Endothelial cell (in vitro differentiated cells): Measurements from ENCODE around the gene TMEM100. TPM values are rescaled to one million over a fixed set of nuclear protein-coding genes. Genes with fewer than 3 reads are reported as not detected.

Source experiments
- DNase-seq: peaks from one replicate; pipeline ENCODE4 v3.0.0; 2021; ENCODE audit warnings: low spot score
- H3K27ac Mint-ChIP-seq: one replicate; pipeline ENCODE4 v1.8.0; 2021; ENCODE audit warnings: mixed read lengths, inconsistent platforms; ENCODE audit not compliant: unreplicated experiment
- H3K27me3 Mint-ChIP-seq: one replicate; pipeline ENCODE4 v1.8.0; 2021; ENCODE audit warnings: mild to moderate bottlenecking, moderate library complexity, mixed read lengths, inconsistent platforms; ENCODE audit not compliant: unreplicated experiment
- H3K36me3 Mint-ChIP-seq: one replicate; pipeline ENCODE4 v1.8.0; 2021; ENCODE audit warnings: mild to moderate bottlenecking, low read depth, mixed read lengths, inconsistent platforms; ENCODE audit not compliant: unreplicated experiment
- H3K4me1 Mint-ChIP-seq: one replicate; pipeline ENCODE4 v1.8.0; 2021; ENCODE audit warnings: mild to moderate bottlenecking, mixed read lengths, inconsistent platforms; ENCODE audit not compliant: unreplicated experiment
- H3K4me3 Mint-ChIP-seq: one replicate; pipeline ENCODE4 v1.8.0; 2021; ENCODE audit warnings: mild to moderate bottlenecking, mixed read lengths, inconsistent platforms; ENCODE audit not compliant: unreplicated experiment
- H3K9me3 Mint-ChIP-seq: one replicate; pipeline ENCODE4 v1.8.0; 2021; ENCODE audit warnings: mixed read lengths, inconsistent platforms; ENCODE audit not compliant: unreplicated experiment
- CTCF ChIP-seq: fragments of 200-600 bp; sonication (generic); IDR thresholded peaks from one replicate; pipeline ENCODE4 v1.5.0; 2021; ENCODE audit warnings: antibody characterized with exemption; ENCODE audit not compliant: unreplicated experiment
- total RNA-seq: library from RNA; stranded (reverse); fragmentation: NEBNext Ultra II Directional; extraction: Animal tissue kit (Norgen Biotek cat#: 25700); gene quantifications from one replicate; pipeline ENCODE4 v1.2.1, GENCODE V29; 2021; ENCODE audit not compliant: unreplicated experiment

The TMEM100 gene
- total RNA-seq, 1 donor from 2014 or later, result 29.3 TPM

- Mint-ChIP-seq H3K4me1 (peaks cover 8% of the 10 kb centered on the region), H3K27ac (no peak overlapping the region), H3K4me3 (no peak overlapping the region), H3K27me3 (no peaks in the 10 kb centered on the region), H3K36me3 (no peaks in the 10 kb centered on the region), H3K9me3 (no peaks in the 10 kb centered on the region)
- no peak for DNase-seq
- TF ChIP-seq CTCF, result no peak
Observed at GRCh38 chr17:55691666-55692065, 31.0 kb downstream of the TMEM100 start.

DNA sequence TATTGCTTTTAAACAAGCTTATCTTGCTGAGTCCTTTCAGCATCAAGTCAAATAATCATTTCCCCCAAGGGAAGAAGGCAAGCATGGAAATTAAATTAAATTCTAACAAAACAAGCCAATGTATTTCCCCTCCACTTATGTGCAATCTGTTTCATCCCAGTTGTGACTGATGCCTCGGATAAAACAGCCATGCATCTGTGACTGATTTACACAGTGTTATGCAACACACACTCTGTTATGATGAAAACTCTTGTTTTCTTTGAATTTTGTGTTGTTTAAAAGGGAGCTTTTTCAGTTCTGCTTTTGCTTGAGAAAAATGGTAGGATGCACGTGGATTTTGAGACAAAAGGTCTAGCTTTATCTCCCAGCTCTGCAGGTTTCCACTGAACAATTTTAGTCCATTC is 32.6 kb downstream of the TMEM100 start:
- no peak for TF ChIP-seq CTCF
- peaks cover 4% of the 10 kb centered on the region for H3K4me1 Mint-ChIP-seq
- H3K27me3 Mint-ChIP-seq, result no peaks in the 10 kb centered on the region
- H3K9me3 Mint-ChIP-seq, result no peaks in the 10 kb centered on the region
- H3K4me3 Mint-ChIP-seq, result no peak overlapping the region
- H3K27ac Mint-ChIP-seq, result no peak overlapping the region
- no peaks in the 10 kb centered on the region for H3K36me3 Mint-ChIP-seq
- no peak for DNase-seq

DNA sequence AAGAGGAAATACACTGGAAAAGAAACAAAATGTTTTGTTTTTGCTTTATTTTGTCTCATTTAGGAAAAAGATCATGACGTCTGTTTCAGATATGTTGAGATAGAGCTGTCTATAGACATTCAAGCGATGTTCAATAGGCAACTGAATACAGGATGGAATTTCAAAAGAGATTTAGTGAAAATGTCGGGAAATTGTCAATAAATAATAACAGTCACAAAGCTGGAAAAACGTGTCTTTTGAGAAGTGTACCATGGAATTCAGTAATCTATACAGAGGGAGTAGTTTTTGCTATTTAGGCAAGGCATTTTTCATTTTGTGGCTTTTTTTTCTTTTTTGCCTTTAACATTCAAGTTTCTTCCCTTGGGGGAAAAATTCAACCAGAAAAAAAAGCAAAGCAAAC is 33.0 kb downstream of the TMEM100 start:
- Mint-ChIP-seq H3K4me1 (peaks cover 2% of the 10 kb centered on the region), H3K27me3 (no peaks in the 10 kb centered on the region), H3K4me3 (no peak overlapping the region), H3K36me3 (no peaks in the 10 kb centered on the region), H3K27ac (no peak overlapping the region), H3K9me3 (no peaks in the 10 kb centered on the region)
- no peak for DNase-seq
- no peak for TF ChIP-seq CTCF

GRCh38 chr17:55688057-55688456 is 34.6 kb downstream of the TMEM100 start:
- no peak for DNase-seq
- Mint-ChIP-seq H3K9me3 (no peaks in the 10 kb centered on the region), H3K27me3 (no peaks in the 10 kb centered on the region), H3K4me3 (no peak overlapping the region), H3K4me1 (peaks cover 2% of the 10 kb centered on the region), H3K36me3 (no peaks in the 10 kb centered on the region), H3K27ac (no peak overlapping the region)
- TF ChIP-seq CTCF, result no peak

DNA sequence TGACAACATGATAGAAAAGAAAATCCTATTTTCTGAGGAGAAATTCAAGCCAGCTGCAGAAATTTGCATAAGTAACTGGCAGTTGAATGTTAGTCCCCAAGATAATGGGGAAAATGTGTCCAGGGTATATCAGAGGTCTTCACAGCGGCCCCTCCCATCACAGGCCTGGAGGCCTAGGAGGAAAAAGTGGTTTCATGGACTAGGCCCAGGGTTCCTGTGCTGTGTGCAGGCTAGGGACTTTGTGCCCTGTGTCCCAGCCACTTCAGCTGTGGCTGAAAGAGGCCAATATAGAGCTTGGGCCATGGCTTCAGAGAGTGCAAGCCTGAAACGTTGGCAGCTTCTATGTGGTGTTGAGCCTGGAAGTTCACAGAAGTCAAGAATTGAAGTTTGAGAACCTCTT is 35.6 kb downstream of the TMEM100 start:
- H3K27ac Mint-ChIP-seq, result no peak overlapping the region
- no peak for TF ChIP-seq CTCF
- no peaks in the 10 kb centered on the region for H3K9me3 Mint-ChIP-seq
- H3K4me3 Mint-ChIP-seq, result no peak overlapping the region
- H3K27me3 Mint-ChIP-seq, result no peaks in the 10 kb centered on the region
- no peak for DNase-seq
- no peaks in the 10 kb centered on the region for H3K36me3 Mint-ChIP-seq
- H3K4me1 Mint-ChIP-seq, result peaks cover 2% of the 10 kb centered on the region
